Mesenchymal stem cell (in vitro differentiated cells and primary cell): Measurements from ENCODE around the gene ZYX.
"Not testable (repeated sequence)": the region's sequence is repeated elsewhere in the genome, so short reads cannot be mapped to it uniquely, and the experiment has no call there.

ENCODE experiments used
- DNase-seq: peaks from one replicate; pipeline ENCODE4 v3.0.0-alpha.2; 2013
- H2AFZ ChIP-seq: one replicate; pipeline ENCODE4 v1.6.1; 2013; ENCODE audit warnings: low read depth, mild to moderate bottlenecking, control low read depth, inconsistent platforms, low read length, moderate library complexity
- H2AK5ac ChIP-seq: 2 replicates; pipeline ENCODE4 v1.6.1; 2013; ENCODE audit warnings: low read length, moderate library complexity, mild to moderate bottlenecking, inconsistent platforms; ENCODE audit not compliant: severe bottlenecking
- H2BK120ac ChIP-seq: one replicate; pipeline ENCODE4 v1.6.1; 2013; ENCODE audit warnings: low read depth, mild to moderate bottlenecking, inconsistent platforms, low read length, moderate library complexity
- H2BK12ac ChIP-seq, 2 experiments: one replicate each; pipeline ENCODE4 v1.6.1; 2013; ENCODE audit warnings: inconsistent platforms in 2 of 2, low read length in 2 of 2, mild to moderate bottlenecking in 2 of 2, moderate library complexity in 2 of 2, control low read depth in 1 of 2
- H2BK15ac ChIP-seq: one replicate; pipeline ENCODE4 v1.6.1; 2013; ENCODE audit warnings: mild to moderate bottlenecking, low read depth, inconsistent platforms; ENCODE audit not compliant: poor library complexity, severe bottlenecking
- H2BK5ac ChIP-seq: 2 replicates; pipeline ENCODE4 v1.6.1; 2013; ENCODE audit warnings: low read depth, mild to moderate bottlenecking, low read length, control low read depth, inconsistent platforms; ENCODE audit not compliant: poor library complexity, severe bottlenecking
- H3K14ac ChIP-seq, 2 experiments: one replicate each; pipeline ENCODE4 v1.6.1; 2013; ENCODE audit warnings: inconsistent platforms in 2 of 2, low read length in 2 of 2, control low read depth in 1 of 2, mild to moderate bottlenecking in 1 of 2, moderate library complexity in 1 of 2
- H3K18ac ChIP-seq, 2 experiments: one replicate each; pipeline ENCODE4 v1.6.1; 2013; ENCODE audit warnings: inconsistent platforms in 2 of 2, low read length in 2 of 2, control low read depth in 1 of 2, low read depth in 1 of 2, mild to moderate bottlenecking in 1 of 2
- H3K23ac ChIP-seq, 2 experiments: one replicate each; pipeline ENCODE4 v1.6.1; 2013; ENCODE audit warnings: inconsistent platforms in 2 of 2, low read length in 2 of 2, mild to moderate bottlenecking in 2 of 2, moderate library complexity in 2 of 2, control low read depth in 1 of 2
- H3K27ac ChIP-seq: 2 replicates; pipeline ENCODE4 v1.5.1; 2013; ENCODE audit warnings: mild to moderate bottlenecking, moderate library complexity, low read length, control low read depth, inconsistent platforms; ENCODE audit not compliant: poor library complexity, severe bottlenecking
- H3K27me3 ChIP-seq, 2 experiments: 2 replicates each; pipeline versions ENCODE4 v1.6.1 to v1.7.0; 2013; ENCODE audit warnings: low read length in 2 of 2, mild to moderate bottlenecking in 2 of 2, moderate library complexity in 2 of 2, control low read depth in 1 of 2, inconsistent platforms in 1 of 2; ENCODE audit not compliant: control insufficient read depth in 1 of 2, insufficient read depth in 1 of 2
- H3K36me3 ChIP-seq, 2 experiments: 2 replicates each; pipeline versions ENCODE4 v1.6.1 to v1.7.0; 2013; ENCODE audit warnings: low read length in 2 of 2, control low read depth in 1 of 2, inconsistent platforms in 1 of 2, low read depth in 1 of 2, mild to moderate bottlenecking in 1 of 2; ENCODE audit not compliant: insufficient read depth in 2 of 2, control insufficient read depth in 1 of 2
- H3K4ac ChIP-seq, 2 experiments: one replicate each; pipeline ENCODE4 v1.6.1; 2013; ENCODE audit warnings: inconsistent platforms in 2 of 2, low read length in 2 of 2, mild to moderate bottlenecking in 2 of 2, moderate library complexity in 2 of 2, control low read depth in 1 of 2, low read depth in 1 of 2
- H3K4me1 ChIP-seq: 2 replicates; pipeline ENCODE4 v1.6.1; 2013; ENCODE audit warnings: low read depth, low read length, control low read depth; ENCODE audit not compliant: control insufficient read depth, insufficient read depth
- H3K4me2 ChIP-seq: 2 replicates; pipeline ENCODE4 v1.6.1; 2013; ENCODE audit warnings: low read length, mild to moderate bottlenecking, inconsistent platforms; ENCODE audit not compliant: poor library complexity, severe bottlenecking
- H3K4me3 ChIP-seq, 2 experiments: 2 replicates each; pipeline versions ENCODE4 v1.5.1 to v1.7.0; 2013; ENCODE audit warnings: low read length in 2 of 2, mild to moderate bottlenecking in 2 of 2, control low read depth in 1 of 2, low read depth in 1 of 2; ENCODE audit not compliant: insufficient read depth in 1 of 2
- H3K79me1 ChIP-seq: replicated peaks from 2 replicates; pipeline ENCODE4 v1.6.1; 2013; ENCODE audit warnings: mild to moderate bottlenecking, control low read depth, low read length, inconsistent platforms; ENCODE audit not compliant: poor library complexity, severe bottlenecking
- H3K9ac ChIP-seq: 2 replicates; pipeline ENCODE4 v1.7.0; 2013; ENCODE audit warnings: mild to moderate bottlenecking, low read length, moderate library complexity
- H3K9me3 ChIP-seq: 2 replicates; pipeline ENCODE4 v1.7.0; 2013; ENCODE audit warnings: mild to moderate bottlenecking, low read length; ENCODE audit not compliant: control insufficient read depth
- H4K8ac ChIP-seq: one replicate; pipeline ENCODE4 v1.6.1; 2013; ENCODE audit warnings: inconsistent platforms, mild to moderate bottlenecking, low read length, moderate library complexity
- H4K91ac ChIP-seq: one replicate; pipeline ENCODE4 v1.6.1; 2013; ENCODE audit warnings: mild to moderate bottlenecking, low read length, inconsistent platforms
- WGBS: methylation state at CpG from one replicate; pipeline ENCODE4 v1.1.7; 2013; ENCODE audit warnings: mixed read lengths; 5-methylcytosine and 5-hydroxymethylcytosine counted together

ZYX gene

DNA sequence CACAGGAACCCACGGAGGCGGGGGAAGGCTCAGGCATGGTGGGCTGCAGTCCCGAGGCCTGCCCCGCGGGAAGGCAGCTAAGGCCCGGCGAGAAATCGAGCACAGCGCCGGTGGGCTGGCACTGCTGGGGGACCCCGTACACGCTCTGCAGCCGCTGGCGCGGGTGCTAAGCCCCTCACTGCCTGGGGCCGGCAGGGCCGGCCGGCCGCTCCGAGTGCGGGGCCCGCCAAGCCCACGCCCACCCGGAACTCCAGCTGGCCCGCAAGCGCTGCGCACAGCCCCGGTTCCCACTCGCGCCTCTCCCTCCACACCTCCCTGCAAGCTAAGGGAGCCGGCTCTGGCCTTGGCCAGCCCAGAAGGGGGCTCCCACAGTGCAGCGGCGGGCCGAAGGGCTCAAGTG, 43.3 kb downstream of the ZYX start:
- not testable (repeated sequence) for H4K8ac ChIP-seq, H3K36me3 ChIP-seq, H2BK120ac ChIP-seq, H2BK5ac ChIP-seq, DNase-seq, H3K4me3 ChIP-seq, H2BK12ac ChIP-seq, H3K14ac ChIP-seq, H4K91ac ChIP-seq, H2AK5ac ChIP-seq, H3K27me3 ChIP-seq, H3K23ac ChIP-seq, H3K4ac ChIP-seq, H3K27ac ChIP-seq, H2AFZ ChIP-seq, H2BK15ac ChIP-seq, H3K4me2 ChIP-seq, H3K4me1 ChIP-seq, H3K18ac ChIP-seq, H3K9me3 ChIP-seq, H3K9ac ChIP-seq, H3K79me1 ChIP-seq
- 98% methylated on average over 23 of the region's 34 CpGs for WGBS

DNA sequence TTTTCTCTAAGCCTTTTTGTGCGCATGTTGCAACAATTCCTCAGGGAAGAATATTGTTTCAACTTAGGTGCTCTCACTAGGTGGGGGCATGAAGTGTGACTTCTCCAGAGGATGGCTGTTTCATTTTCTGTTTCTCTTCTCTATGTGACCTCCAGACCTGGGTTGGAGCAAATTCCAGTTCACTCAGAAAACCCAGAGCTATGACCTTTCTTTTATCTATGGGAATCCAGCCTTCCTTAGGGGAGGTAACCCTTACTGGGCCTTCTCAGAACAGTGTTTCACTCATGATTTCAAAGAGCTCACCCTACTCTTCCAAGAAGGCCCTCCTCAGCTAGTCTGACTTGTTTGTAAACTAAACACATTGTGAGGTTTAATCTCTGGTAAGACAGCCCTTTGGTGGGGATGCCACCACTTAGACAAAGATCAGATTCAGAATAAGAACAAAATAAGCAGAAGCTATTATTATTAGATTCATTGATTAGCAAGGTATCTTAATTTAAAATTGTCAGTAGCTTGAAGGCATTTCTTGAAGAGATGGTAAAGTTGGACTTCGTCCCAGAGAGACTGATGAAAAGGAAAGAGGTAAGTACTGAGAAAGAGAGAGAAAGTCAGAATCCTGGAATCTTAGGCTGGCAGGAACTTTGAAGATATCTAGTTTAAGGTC, 45.5 kb downstream of the ZYX start:
- 89% methylated on average over 2 of the region's 2 CpGs for WGBS
- no peak overlapping the region for H2BK12ac ChIP-seq
- H3K79me1 ChIP-seq: no peaks in the 10 kb centered on the region

DNA sequence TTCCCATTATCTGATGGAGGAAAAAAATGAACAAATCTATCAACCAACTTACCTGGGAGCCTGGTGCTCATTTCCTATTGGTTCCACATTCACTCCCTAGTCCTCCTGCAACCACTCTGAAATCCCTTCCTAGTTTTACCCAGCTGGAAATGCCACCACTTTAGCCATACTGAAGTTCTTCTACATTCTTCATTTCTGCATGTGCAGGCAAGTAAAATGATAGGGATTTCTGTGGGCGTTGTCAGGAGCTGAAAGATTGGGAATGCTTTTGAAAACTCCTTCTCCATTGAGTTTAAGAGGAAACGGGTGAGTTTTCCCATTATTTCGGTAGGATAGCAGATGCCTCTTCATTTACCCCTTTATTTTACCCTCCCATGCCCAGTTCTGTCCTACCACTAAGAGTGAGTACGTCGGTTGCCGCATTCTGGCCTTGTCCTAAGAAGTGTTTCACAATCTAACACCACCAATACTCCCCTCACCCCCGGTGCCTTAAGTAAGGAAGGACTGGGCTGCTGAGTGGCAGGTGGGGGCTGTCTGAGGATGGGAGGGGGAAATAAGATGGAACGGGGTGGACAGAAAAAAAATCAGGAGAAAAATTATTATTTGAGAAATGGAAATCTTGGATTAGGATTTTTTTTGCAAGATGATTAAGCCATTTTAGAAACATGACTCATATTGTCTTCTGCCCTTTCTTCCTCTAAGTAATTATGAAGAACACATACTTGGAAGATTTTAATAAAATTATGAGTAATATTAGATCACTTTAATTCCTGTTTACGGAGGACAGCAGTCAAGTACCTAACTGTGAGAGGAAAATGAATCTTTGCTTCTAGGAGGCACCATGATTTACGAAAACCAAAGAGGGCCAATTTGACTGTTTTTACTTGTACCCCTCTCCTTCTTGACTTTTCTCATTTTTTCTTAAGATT, 48.9 kb downstream of the ZYX start:
- WGBS: 89% methylated on average over 7 of the region's 10 CpGs
- Histone ChIP-seq H3K9ac (peak overlapping the region; percentile 65), H2BK12ac (no peak overlapping the region), H3K27ac (no peak overlapping the region), H3K18ac (no peak overlapping the region), H3K4me1 (no peaks in the 10 kb centered on the region), H3K4ac (no peak overlapping the region), H3K36me3 (no peaks in the 10 kb centered on the region), H3K4me3 (no peak overlapping the region), H3K27me3 (no peaks in the 10 kb centered on the region), H2BK120ac (no peak overlapping the region), H3K4me2 (no peak overlapping the region), H3K14ac (no peak overlapping the region), H2BK5ac (no peak overlapping the region), H3K23ac (no peak overlapping the region), H4K91ac (no peak overlapping the region), H2BK15ac (no peak overlapping the region), H4K8ac (no peak overlapping the region), H2AFZ (no peak overlapping the region), H2AK5ac (no peak overlapping the region), H3K9me3 (no peaks in the 10 kb centered on the region), H3K79me1 (no peaks in the 10 kb centered on the region)
- no peak for DNase-seq

More for the DNA sequence above, 45.5 kb downstream of the ZYX start:
- H3K27ac ChIP-seq: no peak overlapping the region
- H3K9me3 ChIP-seq: no peaks in the 10 kb centered on the region
- H2AK5ac ChIP-seq: no peak overlapping the region
- no peak overlapping the region for H3K4me3 ChIP-seq
- no peak overlapping the region for H2BK120ac ChIP-seq
- H3K36me3 ChIP-seq: no peaks in the 10 kb centered on the region
- H4K91ac ChIP-seq: no peak overlapping the region
- H2AFZ ChIP-seq: no peak overlapping the region
- no peak overlapping the region for H4K8ac ChIP-seq
- no peaks in the 10 kb centered on the region for H3K27me3 ChIP-seq
- H3K18ac ChIP-seq: no peak overlapping the region
- no peak overlapping the region for H3K14ac ChIP-seq
- H3K9ac ChIP-seq: no peak overlapping the region
- no peak overlapping the region for H2BK5ac ChIP-seq
- H2BK15ac ChIP-seq: no peak overlapping the region
- no peak overlapping the region for H3K23ac ChIP-seq
- H3K4ac ChIP-seq: no peak overlapping the region
- H3K4me1 ChIP-seq: no peaks in the 10 kb centered on the region
- DNase-seq: no peak
- no peak overlapping the region for H3K4me2 ChIP-seq

DNA sequence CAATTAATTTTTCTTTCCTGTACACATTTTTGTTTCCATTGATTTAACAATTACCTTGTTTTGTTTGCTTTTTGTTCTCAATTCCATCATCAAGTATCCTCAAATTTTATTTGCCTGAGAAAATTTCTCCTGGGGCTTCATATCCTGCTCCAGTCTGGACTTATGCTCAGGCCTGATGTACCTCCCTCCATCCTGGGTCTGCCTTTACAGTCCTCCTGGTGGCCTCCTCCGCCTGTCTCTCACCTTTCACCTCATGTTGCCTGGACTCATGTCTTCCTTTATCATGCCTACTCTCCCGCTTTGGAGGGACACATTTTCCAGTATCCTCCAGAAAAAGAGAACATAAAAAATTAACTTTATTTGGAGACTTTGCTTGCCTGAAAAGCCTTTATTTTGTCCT, 50.0 kb downstream of the ZYX start:
- Histone ChIP-seq H3K27ac (no peak overlapping the region), H3K4me3 (no peak overlapping the region), H3K4me1 (no peaks in the 10 kb centered on the region), H4K91ac (no peak overlapping the region), H3K9ac (no peak overlapping the region), H2AFZ (no peak overlapping the region), H3K18ac (no peak overlapping the region), H3K23ac (no peak overlapping the region), H2BK12ac (no peak overlapping the region), H3K14ac (no peak overlapping the region), H2BK5ac (no peak overlapping the region), H2BK15ac (no peak overlapping the region), H3K9me3 (no peaks in the 10 kb centered on the region), H3K4ac (no peak overlapping the region), H2AK5ac (no peak overlapping the region), H3K4me2 (no peak overlapping the region), H3K36me3 (no peaks in the 10 kb centered on the region), H3K79me1 (no peaks in the 10 kb centered on the region), H4K8ac (no peak overlapping the region), H2BK120ac (no peak overlapping the region), H3K27me3 (no peaks in the 10 kb centered on the region)
- WGBS: 44% methylated on average over 2 of the region's 2 CpGs
- no peak for DNase-seq
